NCI-H2196 (cell line): Measurements from ENCODE around the gene PIK3R2.
"Not testable (repeated sequence)": the region's sequence is repeated elsewhere in the genome, so short reads cannot be mapped to it uniquely, and the experiment has no call there.

Experiments
- DNase-seq: peaks from one replicate; lab custom pipeline; 2025; ENCODE audit not compliant: unreplicated experiment; lab: John Stamatoyannopoulos, UW

Gene PIK3R2

DNA sequence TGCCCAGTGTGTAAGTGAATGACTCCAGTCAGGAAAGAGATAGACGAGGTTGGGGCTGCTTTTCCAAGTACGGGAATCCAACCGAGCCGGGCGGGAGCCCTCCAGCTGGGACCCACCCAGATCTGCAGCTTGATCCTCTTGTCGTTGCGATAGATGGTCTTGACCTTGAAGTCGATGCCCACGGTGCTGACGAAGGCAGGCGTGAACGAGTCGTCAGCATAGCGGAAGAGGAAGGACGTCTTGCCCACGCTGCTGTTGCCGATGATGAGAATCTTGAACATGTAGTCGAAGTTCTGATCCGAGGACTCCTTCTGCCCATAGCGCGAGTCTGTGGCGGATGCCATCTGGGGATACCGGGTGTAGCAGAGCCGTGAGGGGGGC, 49.4 kb downstream of the PIK3R2 start:
- DNase-seq = no peak

DNA sequence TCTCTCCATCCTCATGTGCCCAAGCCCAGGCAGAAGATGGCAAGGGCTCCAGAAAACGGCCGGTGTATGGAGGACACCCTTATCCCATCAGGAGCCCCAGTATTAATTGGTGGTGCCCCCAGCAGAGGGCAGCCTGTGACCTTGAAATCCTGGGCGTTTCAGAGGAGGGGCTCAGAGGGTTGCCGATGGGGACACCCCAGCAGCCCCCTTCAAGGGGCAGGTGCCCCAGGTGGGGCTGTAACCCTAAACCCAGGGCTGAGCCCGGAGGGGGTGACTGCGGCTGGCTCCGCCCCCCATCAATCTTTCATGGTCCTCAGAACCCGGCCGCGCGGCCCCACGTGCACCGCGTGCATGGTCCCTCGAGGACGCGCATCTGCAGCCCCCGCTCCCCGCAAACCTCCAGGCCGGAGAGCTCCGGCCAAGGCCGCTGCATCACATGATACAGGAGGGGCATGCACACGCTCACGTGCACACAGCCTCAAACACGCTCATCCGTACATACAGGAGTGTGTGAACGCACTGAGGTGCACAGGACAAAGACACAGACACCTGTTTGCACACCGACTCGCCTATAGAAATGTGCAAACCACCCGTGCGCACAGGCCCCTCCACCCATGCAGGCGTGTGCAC, 49.9 kb downstream of the PIK3R2 start:
- DNase-seq = no peak

DNA sequence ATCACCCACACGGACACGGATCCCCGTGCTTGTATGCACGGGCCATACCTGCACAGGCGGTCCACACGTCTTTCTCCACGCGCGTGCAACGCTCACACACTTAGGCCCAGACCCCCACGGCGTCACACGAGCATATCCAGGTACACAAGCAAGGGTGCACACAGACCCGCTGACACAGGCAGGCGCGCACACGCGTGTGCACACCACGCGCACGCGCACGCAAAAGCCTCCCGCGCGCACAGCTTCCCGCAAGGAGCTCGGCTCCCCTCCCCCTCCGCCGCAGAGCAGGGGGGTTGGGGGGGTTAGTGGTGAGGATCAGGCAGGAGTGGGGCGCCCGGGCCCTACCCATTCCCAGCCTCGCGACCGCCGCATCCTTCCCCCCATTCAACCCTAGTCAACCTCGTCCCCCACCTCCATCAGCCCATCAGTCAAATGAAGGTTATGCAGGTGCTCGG, 50.5 kb downstream of the PIK3R2 start:
- peak; percentile 47 for DNase-seq

DNA sequence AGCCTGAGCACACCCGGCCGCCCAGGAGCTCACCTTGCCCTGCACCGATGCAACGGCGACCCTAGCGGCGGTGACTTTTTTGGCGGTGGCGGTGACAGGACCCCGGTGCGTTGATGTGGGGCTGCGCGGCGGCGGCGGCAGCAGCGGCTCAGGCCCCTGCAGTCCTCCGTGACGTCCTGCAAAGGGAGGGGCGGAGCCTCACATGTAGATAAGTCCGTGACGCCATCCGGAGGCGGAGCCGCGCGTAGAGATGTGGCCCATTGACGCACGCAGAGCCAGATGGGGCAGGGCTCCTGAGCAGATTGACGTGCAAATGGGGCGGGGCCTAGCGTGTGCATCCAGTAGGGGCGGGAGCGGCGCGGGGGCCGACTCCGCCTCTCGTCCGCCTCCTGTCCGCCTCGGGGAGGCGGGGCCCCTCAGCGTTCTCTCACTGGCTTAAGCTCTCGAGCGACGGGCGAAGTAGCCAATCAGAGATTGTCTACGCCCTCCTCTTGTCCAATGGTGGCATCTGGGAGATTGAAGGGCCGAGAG, 51.0 kb downstream of the PIK3R2 start, which contains the start of gene RAB3A:
Gene RAB3A, minus strand, starts transcription at position 180 of the 531 bp plus-strand sequence. CDS start 1,302 bp downstream, outside the sequence.
- DNase-seq = peak; percentile 100

DNA sequence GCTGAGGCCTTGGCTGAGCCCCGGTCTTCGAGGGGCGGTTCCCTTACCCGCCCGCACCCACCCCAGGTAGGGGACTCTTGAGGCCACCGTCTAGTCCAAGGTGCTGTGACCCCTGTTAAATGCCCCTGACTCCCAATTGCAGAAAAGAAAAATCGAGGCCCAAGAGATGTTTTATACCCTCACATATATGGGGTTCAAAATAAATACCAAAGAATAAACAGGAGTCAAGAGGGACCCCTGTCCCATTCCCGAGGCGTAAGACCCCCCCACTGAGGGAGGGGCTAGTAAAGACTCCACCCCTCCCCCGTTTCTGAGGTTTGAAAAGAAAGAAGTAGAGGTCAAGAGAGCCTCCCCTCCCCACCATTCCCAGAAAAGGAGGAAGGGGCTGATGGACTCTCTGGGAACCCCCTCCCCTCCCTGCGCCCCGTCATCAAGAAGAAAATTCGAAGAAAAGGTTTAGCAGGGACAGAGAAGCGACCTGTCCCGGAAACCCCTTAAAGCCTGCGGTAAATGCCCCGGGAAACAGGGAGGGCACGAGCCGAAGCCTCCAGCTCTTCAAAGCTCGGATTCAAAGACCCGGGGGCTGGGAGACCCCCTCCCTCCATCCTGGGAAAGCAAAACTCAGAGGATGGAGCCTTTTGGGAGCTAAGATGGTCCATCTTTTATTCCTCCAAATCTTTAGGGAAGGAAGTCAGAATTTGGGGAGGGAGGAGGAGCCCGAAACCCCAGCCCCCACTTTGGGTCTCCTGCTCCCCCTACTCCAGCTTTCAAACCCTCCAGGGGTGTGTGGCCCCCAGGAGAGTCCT, 51.6 kb downstream of the PIK3R2 start:
- DNase-seq = peak; percentile 88

DNA sequence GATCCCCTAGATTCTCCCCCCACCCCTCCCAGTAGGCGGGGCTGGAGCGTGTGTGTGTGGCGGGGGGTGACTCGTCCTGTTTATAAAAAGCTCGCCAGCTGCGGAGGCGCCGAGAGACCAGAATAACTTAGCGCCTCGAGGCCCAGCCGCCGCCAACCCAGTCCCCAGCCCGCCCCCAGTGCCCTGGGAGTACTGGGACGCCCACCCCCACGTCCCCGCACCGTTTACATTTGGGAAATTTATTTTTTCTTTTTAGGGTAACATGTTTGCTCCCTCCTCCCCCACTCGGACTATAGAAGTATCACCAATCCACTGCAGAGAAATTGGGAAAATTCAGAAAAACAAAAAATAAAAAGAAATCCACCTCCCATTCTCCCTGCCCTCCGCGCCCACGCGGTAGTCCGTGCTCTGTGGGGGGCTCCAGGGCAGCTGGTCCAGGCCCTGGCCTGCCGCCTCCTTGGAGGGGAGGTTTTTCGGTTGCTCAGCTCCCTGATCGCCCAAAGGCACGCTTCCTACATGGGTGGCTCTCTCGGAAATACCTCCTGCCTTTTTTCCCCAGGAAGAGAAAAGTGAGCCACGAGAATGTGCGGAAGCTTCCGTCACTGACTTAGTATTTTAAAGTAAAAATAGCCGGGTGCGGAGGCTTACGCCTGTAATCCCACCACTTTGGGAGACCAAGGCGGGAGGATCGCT, 52.4 kb downstream of the PIK3R2 start:
- peak; percentile 62 for DNase-seq

DNA sequence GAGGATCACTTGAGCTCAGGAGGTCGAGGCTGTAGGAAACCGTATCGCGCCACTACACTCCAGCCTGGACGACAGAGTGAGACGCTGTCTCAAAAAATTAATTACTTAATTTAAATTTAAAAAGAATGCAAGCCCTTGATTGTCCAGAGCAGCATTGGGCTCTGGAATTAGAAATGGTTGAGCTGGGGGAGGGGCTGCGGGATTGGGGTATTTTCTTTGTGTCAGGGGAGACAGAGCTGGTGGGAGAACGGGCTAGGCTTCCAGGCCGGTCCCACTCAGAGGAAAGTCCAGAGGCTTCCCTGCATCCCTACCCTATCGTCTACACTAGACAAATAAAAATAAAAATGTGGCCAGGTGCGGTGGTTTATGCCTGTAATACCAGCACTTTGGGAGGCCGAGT, 53.1 kb downstream of the PIK3R2 start:
- no peak for DNase-seq

DNA sequence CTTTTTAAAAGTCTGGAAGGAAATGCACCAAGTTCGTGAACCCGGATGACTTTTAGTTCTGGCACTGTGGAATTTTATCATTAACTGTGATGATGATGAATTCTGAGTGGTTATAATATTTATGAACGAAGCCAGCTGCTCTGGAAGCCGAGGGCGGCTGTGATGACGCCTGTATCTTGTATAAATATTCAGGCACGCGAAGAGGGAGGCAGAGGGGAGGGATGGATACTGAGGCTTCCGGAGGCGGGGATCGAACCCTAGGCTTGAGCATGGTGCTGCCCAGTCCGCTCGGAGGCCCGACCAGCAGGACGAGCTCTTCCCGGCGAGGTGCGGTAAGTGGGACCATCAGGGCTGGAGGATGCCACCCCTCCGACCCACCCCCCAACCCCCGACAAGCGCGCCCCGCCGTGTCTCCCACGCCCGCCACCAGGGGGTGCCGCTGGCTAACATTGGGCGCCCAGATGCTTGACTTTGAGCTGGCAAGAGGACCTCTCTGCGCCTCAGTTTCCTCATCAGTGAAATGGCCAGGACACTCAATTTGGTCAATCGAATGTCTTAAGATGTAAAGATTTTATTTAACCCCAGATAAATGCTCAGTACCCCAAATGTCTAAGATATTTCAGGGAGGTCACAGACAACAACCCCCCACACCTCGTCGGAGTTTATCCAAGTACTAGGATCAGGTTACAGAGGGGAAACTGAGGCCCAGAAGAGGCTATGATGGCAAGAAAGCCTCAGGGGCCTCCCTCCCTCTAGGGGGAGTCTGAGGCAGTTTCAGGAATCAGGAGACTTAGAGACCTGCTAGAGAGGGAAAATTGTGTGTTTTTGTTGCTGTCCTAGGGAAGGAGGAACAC, 55.4 kb downstream of the PIK3R2 start:
- peak; percentile 19 for DNase-seq

DNA sequence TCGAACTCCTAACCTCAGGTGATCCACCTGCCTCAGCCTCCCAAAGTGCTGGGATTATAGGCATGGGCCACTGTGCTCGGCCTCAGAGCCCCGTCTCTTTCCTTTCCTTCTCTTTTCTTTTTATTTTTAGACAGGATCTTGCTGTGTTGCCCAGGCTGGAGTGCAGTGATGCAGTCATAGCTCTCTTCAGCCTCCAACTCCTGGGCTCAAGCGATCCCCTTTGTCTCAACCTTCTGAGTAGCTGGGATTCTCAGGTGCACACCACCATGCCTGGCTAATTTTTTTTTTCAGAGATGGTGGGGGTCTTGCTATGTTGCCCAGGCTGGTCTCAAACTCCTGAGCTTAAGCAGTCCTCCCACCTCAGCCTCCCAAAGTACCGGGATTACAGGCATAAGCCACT, 56.9 kb downstream of the PIK3R2 start:
- not testable (repeated sequence) for DNase-seq

DNA sequence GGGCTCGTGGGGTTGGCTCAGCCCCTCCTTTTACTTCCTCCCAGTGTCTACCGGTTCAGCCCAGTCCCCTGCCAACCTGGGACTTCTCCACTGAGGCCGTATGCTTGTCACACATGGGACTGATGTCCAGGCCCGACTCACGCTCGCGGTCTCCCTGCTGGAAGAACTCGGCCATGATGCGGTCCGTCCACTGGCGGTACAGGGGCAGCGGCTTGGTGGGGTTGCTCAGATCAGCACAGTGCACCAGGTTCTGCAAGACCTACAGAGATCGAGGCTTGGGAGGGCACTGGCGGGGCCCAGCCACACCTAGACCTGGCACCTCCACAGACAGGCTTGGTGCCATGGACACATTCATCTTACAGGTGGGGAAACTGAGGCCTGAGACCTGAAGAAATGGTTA, 58.7 kb downstream of the PIK3R2 start:
- DNase-seq = no peak

DNA sequence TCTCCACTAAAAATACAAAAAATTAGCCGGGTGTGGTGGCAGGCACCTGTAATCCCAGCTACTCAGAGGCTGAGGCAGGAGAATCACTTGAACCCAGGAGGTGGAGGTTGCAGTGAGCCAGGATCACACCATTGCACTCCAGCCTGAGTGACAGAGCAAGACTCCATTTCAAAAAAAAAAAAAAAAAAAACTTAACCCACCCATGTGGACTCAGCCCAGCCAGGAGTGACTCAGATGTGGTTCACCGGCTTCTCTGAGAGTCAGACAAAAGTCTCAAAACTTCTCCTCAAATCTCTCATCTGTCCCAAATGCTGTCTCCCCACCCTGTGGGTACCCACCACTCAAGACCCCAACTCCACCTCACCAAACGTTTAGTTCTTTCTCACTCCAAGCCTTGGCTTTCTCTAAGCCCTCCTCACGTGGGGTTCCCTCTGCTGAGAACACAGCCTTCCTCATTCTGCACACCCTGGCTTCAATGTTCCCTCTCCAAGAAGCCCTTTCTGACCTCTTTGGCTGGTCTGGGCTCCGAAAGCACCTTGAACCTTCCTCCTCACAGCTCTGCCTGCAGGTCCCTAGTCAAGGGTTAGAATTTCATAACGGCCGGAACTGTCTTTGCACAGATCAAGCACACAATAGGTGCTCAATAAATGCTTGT, 61.9 kb downstream of the PIK3R2 start:
- DNase-seq = no peak

DNA sequence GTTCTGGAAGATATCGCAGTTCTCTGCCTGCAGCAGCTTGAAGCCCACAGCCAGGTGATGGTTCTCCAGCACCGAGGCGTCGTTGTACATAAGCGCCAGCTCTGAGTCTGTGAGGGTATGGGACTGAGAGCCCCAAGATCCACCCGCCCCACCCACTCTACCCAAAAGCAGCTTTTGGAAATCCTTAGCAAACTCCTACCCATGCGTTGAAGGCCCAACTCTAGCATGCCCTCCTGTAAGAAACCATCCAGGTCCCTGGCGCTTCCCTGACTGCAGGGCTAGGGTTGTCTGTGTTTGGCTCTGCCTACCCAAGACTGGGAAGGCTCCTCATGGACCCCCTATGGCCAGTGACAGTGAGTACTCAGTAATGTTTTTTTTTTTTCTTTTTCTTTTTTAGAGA, 63.8 kb downstream of the PIK3R2 start:
- no peak for DNase-seq

DNA sequence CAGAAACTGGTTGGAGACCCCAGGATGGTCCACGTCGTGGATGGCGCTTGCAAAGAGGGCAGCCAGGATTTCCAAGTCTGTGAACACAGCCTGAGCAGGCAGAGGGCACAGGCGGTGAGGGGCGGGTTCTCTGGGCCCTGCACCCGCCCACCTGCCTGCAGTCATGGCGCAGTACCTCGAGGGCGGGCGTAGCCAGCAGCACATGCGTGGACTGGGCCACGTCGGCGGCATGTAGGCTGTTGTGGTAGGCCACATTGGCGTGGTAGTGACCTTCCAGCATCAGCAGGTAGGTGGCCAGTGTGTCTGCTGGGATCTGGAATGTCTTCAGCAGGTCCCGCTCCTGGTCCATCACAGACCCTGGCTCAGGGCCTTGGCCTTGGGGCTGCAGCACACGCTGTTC, 65.2 kb downstream of the PIK3R2 start:
- no peak for DNase-seq

DNA sequence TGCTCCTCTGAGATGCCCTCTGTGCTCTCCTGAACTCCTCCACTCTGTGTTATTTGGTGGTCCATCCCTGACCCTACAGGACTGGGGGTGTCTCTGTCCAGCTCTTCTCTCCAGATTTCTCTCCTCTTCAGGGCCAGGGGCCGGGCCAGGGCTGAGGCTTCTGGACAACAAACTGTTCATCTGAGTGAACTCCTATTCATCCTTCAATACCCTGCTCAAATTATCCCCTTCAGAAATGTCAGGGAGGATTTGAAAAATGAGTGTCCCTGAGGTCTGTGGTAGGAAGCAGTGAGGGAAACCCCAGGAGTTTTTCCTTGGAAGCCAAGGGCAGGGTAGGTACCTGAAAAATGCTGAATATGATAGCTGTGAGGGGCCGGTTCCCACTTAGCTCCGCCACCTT, 65.6 kb downstream of the PIK3R2 start:
- DNase-seq = no peak
